Airway epithelial cell (primary cell): ENCODE data around the gene BDH1. TPM values are rescaled to one million over a fixed set of nuclear protein-coding genes. Genes with fewer than 3 reads are reported as not detected.

ENCODE experiments used
- total RNA-seq: library from RNA; depleted of rRNA; stranded (reverse); fragments of >200 nt; gene quantifications from 2 replicates; pipeline ENCODE4 v1.2.3, GENCODE V29; 2015

The BDH1 gene
- 14.9 and 20.8 TPM in 2 replicates for total RNA-seq

GRCh38 chr3:197555281-197556261 lies at the start of gene BDH1:
BDH1 (minus strand) TSS chr3:197555968; CDS start chr3:197546443, 9,525 bp downstream.

Other genes with a start within 250 kb of the BDH1 start
- gene RUBCN, start 180.9 kb upstream of the BDH1 start, total RNA-seq, result 16.2 and 23.8 TPM in 2 replicates
- 19.1 and 29.4 TPM in 2 replicates for gene FYTTD1, start 193.9 kb upstream of the BDH1 start, total RNA-seq
- 18.5 and 45.1 TPM in 2 replicates for gene LRCH3, start 235.3 kb upstream of the BDH1 start, total RNA-seq